ENCODE data around the gene METTL8.

The METTL8 gene

GRCh38 chr2:171433763-171434012 lies at the start of gene METTL8:
Gene METTL8 (minus strand): TSS chr2:171433990. CDS start chr2:171392185, 41,805 bp downstream.
- no peak for DNase-seq

GRCh38 chr2:171482877-171483276 lies 49.1 kb upstream of the METTL8 start:
- no peak for DNase-seq

GRCh38 chr2:171482308-171482707 lies 48.5 kb upstream of the METTL8 start:
- DNase-seq = no peak

DNA sequence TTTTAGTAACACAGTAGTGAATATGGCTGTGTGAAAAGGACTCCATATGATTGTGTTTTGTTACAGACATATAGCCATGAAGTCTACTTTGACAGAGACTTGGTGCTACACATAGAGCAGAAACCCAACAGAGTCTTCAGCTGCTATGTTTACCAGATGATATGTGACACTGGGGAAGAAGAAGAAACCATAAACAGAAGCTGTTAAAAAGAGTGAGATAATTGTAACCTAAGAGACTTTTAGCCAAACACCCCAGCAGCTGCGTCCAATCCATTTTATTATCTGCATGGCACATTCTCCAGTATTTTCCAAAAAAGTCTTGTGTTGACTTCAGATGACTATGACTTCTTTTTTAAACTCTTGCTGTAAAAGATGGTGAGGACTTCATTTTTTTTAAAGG lies 47.1 kb upstream of the METTL8 start:
- DNase-seq = no peak

DNA sequence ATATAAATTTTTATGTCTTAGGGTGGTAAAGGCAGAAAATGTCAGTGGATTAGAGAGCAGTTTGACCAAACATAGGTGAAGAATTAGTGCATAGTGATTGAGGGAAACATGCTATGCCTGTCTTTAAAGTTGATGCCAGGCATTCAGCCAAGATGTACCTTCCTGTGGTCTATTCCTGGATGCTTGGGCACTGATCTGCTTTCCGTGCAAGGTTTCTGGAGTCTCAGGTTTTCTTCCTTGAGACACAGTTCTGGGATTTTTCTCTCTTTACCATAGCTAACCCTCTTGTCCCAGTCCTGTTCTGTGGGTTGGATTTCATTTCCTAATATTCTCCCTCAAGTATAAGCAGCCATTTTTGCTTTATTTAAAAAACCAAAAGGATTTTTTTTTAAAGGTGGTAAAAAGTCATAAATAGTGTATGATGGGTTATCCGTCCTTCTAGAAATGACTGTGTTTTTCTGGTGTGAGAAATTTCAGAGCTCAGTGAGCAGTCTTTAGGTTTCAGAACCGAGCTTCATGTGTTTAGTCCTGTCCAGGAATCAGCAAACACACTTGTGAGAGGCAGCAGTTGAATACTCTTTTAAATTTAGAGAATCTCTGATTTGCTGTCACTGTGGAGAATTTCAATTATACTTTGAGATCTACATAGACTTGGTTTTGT lies 45.5 kb upstream of the METTL8 start:
- no peak for DNase-seq

- no peak for DNase-seq
Observed at GRCh38 chr2:171478345-171478744, 44.6 kb upstream of the METTL8 start.

DNA sequence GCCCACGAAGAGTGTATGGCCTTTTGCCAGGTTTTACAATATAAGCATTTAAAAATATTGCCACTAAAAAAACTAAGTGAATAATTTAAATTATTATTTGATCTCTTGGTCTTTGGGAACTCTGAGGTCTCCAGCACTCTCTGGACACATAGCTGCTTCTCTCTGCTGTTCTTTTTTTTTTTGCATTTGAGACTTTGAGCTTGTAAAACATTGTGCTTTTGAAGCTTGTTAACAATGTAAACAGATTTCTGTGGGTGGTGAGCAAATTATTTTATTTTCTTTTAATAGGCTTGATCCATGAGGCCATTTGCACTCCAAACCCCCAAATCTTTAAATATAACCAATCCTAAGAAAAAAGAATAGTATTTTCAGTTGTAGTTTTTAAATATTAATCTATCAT lies 42.2 kb upstream of the METTL8 start:
- no peak for DNase-seq

DNA sequence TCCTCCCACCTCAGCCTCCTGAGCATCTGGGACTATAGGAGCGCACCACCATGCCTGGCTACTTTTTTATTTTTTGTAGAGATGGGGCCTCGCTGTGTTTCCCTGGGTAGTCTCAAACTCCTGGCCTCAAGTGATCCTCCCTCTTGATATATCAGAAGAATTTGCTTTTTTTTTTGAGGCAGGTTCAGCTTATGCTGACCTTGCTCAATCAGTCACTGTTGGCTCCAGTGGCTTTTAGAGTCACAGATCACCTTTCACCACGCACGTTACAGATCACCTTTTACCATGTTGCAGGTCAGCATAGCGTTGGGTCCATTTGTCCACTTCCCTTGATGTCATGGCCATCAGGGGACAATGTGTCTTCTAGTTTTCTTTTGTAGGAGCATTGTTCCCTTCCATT lies 36.3 kb upstream of the METTL8 start:
- no peak for DNase-seq

GRCh38 chr2:171469176-171469575 lies 35.4 kb upstream of the METTL8 start:
- DNase-seq = no peak

DNA sequence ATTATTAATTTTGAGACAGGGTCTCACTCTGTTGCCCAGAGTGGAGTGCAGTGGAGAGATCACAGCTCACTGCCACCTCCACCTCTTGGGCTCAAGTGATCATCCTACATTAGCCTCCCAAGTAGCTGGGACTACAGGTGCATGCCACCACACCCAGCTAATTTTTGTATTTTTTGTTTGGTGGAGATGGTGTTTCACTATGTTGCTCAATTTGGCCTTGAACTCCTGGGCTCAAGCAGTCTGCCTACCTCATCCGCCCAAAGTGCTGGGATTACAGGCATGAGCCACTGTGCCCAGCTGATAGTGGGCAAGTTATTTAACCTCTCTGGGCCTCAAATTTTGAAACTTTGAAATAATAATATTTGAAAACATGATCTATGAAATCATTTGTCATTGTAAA lies 26.7 kb upstream of the METTL8 start:
- DNase-seq = no peak

GRCh38 chr2:171459498-171459897 lies 25.7 kb upstream of the METTL8 start:
- no peak for DNase-seq

GRCh38 chr2:171452773-171453172 lies 19.0 kb upstream of the METTL8 start:
- DNase-seq = no peak

GRCh38 chr2:171451074-171451473 lies 17.3 kb upstream of the METTL8 start:
- DNase-seq = no peak

DNA sequence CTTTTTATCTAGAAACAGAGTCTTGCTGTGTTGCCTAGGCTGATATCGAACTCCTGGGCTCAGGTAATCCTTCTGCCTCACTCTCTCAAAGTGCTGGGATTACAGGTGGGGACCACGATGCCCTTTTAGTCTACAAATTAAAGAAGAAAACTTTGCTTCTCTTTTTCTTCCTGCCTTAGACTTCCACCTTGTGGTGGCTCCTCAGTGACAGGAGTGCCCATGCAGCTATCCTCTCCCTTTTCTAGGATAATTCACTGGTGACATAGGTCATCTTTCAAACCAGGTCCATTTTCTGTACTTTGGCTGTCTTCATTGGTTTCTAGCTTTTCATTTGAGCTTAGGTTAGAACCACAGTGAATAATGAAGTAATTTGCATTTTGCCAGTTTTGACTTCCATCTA lies 13.9 kb upstream of the METTL8 start:
- DNase-seq = peak in 1 of 3 donors; percentile 6

DNA sequence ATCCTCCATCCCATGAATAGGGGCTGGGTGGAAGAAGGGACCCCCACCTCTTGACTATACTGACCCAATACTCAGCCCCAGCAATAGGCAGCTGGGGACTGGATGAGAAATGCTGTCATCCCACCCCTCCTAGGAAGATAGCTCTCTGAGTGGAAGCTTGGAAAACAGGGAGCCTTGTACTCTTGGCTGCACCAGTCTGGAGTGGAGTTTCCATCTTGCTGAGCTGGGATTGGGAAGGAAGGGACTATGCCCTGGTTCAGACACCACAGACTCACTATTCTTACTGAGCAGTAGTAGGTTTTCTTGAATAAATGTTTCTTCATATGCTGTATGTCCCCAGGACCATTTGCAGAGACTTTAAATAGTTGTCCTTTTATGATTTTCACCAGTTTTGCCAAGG lies 7.7 kb upstream of the METTL8 start:
- DNase-seq = no peak

- peak in 2 of 3 donors; percentile 44 to 61 for DNase-seq
Observed at GRCh38 chr2:171436307-171436706, 2.5 kb upstream of the METTL8 start.

GRCh38 chr2:171434013-171434989 lies 511 bp upstream of the METTL8 start, which contains the start of gene DCAF17:
Gene DCAF17 (plus strand): TSS chr2:171434226. CDS start chr2:171434578, 352 bp downstream.
- DNase-seq = peak; percentile 97 to 98 (median 97)

GRCh38 chr2:171432969-171433762 lies 624 bp downstream of the METTL8 start:
- DNase-seq = peak in 2 of 3 donors; percentile 18 to 19

DNA sequence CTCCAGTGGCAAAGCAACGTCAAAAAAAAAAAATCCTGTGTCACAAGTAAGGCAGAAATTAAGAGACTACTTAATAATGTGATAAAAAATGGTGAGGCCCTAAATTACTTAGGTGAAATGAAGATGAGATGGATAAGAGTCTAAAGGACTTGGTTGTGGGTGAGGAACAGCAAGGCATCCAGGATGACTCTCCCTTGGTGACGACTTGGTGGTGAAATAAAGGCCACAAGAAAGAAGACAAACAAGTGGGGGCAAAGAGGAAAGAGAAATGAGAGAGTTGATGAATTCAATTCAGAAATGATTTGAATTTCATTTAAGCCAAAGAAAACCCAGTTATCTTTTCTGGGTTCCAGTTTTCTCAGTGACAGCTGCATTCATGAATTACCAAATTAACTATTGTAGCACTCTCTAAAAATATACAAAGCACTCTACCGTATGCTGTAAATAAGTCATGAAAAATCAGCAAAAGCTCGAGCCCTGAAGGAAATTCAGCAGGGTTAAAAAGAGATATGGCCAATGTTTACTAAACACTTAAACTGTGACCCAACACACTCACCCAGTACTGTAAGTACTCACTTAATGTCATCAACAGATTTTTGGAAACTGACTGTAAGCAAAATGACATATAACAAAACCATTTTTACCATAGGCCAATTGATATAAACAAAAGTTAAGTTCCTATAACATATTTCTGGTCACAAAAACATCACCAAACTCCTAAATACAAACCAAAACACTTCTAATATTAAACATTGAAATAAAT lies 1.4 kb downstream of the METTL8 start:
- no peak for DNase-seq

DNA sequence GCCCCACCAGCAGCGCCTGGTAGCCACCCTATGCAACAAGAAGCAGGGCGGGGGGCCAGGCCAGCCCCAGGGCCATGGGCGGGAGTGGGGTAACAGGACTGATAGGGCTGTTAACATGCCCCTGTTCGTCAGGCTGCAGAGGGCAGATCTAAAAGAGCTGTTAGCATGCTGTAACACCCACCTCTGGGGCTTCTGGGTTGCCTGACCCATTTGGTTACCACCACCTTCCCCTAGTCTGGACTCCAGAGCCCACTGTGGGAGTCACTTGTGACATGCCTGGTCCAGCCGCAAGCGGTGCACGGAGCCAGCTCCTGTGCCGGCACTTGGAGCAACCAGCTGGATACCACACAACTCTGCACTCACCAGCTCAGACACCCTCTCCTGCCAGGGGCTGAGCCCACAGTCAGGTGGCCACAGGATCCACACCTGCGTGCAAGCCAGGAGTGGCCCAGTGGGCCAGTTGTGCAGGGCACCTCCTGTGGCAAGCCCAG lies 2.1 kb downstream of the METTL8 start:
- no peak for DNase-seq

DNA sequence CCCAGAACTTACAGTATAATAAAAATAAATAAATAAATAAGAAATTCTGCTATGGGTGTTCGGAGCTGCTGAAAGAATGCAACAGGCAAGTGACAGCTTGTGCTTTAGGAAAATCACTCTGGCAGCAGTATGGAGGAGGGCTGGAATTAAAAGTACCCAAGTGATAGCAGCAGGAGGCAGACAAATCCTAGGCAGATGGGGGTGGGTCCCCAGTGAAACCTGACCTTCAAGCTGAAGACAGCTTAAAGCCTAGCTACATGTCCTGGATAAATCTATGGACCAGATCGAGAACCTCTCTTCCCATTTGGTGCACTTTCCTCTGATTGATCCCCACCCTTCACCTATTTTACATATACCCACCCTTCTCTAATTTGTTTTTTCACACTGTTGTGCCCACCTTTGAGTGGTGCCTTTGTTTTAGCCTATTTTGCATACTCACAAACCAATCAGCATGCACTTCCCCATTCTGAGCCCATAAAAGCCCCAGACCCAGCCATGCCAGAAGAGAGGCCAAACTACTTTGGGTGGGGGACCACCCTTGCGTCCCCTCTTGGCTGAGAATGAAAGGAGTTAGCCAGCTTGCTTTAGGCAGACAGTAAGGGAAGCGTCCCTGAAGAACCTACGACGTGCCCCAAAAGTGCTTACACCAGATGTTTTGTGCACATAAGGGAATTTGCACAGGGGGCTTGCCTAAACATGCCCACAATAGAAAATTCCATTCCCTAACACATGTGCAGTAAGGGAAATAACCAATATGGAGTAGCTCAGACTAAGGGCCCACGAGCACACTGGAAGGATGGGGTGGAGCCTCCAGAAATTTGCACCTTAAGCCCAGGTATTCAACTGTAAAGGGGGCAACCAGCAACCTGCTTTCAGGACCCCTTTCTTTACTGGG lies 3.0 kb downstream of the METTL8 start:
- no peak for DNase-seq
